HL-60 (cell line): ENCODE data around the gene SPINK5.

Experiments
- POLR2AphosphoS5 ChIP-seq: IDR thresholded peaks from 2 replicates; pipeline ENCODE4 v1.6.1; 2012; ENCODE audit warnings: low read depth
- SPI1 ChIP-seq: IDR thresholded peaks from 2 replicates; pipeline ENCODE4 v1.6.1; 2012; ENCODE audit warnings: low read depth, mild to moderate bottlenecking, borderline replicate concordance
- TF ChIP-seq, protein P1 (sequence below): IDR thresholded peaks from one replicate; pipeline ENCODE4 v1.5.1; 2011; ENCODE audit warnings: low read length, control low read depth, inconsistent platforms; ENCODE audit not compliant: insufficient read depth

DNA sequence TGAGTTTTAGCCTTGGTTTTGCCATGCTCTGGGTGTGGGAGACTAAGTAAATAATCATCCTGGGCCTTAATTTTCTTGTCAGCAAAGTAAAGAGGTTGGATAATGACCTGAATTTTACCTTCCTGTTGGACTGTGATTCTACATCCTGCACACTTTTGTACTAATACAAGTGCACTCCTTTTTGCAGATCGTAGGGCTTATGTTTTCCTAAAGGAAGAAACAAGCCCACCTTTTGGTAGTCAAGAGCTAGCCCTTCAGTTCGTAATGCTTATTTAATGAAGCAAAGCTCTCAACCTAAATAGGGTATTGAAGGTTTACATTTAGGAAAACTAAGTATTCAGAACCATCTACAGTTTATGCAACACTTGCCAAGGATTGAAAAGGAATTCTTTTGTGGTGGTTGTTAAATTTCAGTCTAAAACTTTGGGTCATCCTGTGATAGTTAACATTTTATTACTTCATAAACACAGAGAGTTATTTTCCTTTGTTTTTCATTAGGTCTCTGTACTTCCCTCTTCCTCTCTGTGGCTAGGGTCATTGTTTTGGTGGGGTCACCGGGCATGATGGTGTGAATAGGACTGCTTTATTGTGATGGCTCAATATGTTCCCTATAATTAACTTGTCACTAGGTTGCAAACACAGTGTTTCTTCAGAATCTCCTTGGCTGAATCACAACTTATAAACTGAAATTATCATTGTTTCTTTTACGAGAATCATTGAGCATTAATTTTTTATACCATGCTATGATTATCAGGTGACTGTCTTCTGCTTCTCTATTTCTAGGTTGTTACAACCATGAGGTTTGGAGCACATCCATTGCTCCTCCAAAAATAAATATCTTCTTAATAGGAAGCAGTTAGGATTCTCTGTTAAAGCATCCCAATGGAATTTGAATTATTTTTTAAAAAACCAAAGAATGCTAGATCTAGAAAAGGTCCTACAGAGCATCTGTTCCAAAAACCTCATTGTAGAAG is 28.5 kb downstream of the SPINK5 start:
- TF ChIP-seq POLR2AphosphoS5 (no peak), SPI1 (no peak)
- TF ChIP-seq, protein P1, sequence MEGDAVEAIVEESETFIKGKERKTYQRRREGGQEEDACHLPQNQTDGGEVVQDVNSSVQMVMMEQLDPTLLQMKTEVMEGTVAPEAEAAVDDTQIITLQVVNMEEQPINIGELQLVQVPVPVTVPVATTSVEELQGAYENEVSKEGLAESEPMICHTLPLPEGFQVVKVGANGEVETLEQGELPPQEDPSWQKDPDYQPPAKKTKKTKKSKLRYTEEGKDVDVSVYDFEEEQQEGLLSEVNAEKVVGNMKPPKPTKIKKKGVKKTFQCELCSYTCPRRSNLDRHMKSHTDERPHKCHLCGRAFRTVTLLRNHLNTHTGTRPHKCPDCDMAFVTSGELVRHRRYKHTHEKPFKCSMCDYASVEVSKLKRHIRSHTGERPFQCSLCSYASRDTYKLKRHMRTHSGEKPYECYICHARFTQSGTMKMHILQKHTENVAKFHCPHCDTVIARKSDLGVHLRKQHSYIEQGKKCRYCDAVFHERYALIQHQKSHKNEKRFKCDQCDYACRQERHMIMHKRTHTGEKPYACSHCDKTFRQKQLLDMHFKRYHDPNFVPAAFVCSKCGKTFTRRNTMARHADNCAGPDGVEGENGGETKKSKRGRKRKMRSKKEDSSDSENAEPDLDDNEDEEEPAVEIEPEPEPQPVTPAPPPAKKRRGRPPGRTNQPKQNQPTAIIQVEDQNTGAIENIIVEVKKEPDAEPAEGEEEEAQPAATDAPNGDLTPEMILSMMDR, result no peak
